SU-DHL-6 (cell line): ENCODE results near the gene TRAK1.

ENCODE experiments used
- CTCF ChIP-seq: fragments of 200-600 bp; sonication (generic); IDR thresholded peaks from one replicate; pipeline ENCODE4 v1.5.1; 2017; ENCODE audit warnings: antibody characterized with exemption, mild to moderate bottlenecking, low read length, moderate library complexity; ENCODE audit not compliant: insufficient read depth, poor library complexity, severe bottlenecking
- EZH2phosphoT487 ChIP-seq: fragments of 200-600 bp; sonication (generic), shearing (Covaris generic); conservative IDR thresholded peaks from 2 replicates; pipeline ENCODE4 v1.6.1; 2018; ENCODE audit warnings: mild to moderate bottlenecking, antibody characterized with exemption, low read length, moderate library complexity, mixed read lengths

- TF ChIP-seq CTCF (no peak), EZH2phosphoT487 (no peak)
Observed at GRCh38 chr3:42127226-42127625, 36.1 kb downstream of the TRAK1 start.
